HG02884 (cell line): ENCODE measurements around the gene SUN5.

Experiments
- ATAC-seq: cut with Tn5 transposase; IDR thresholded peaks from one replicate; pipeline ENCODE4 v1.9.1; 2021; ENCODE audit warnings: mild to moderate bottlenecking, moderate library complexity; ENCODE audit not compliant: unreplicated experiment

SUN5 gene

DNA sequence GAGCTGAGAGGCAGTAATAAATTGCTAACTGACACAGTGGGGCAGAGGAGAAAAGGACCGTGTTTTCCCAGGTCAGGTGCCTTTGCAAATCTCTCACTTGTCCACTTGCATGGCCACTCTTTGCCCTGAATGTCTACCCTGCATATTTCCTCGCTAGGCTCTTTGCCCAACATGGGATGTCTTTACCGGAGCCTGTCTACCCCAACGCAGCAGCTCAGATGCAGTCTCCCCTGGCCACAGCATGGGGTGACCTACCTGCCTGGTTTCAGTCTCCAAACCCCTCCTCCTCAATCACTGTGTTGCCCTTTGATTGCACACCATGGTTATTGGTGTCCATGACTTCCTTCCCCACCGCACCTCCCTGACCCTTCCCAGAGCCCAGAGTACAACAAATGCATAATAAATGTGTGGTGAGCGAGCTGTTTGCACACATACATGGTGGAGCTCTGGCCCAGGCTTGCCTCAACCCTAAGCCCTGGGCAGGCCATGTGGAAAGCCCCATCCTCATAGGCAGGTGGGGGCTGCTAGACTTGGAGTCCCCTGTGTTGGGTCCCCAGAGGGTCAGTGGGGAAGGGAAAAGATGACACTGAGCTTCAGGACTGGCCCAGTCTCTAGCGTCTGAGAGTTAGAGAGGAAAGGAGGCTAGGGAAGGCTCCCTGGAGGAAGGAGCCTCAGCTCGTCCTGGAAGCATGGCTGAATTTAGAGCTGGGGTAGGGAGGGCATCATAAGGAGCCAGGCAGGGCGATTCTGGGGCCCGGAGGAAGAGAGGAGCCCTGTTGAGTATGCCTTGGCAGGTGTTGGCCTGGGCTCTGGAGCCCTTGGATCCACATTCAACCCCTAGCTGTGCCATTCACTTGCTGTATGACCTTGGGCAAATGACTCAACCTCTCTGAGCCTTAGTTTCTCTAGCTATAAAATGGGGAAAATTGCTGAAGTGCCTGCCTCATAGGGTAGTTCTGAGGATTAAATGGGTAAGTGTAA lies 22.8 kb upstream of the SUN5 start:
- no peak for ATAC-seq

DNA sequence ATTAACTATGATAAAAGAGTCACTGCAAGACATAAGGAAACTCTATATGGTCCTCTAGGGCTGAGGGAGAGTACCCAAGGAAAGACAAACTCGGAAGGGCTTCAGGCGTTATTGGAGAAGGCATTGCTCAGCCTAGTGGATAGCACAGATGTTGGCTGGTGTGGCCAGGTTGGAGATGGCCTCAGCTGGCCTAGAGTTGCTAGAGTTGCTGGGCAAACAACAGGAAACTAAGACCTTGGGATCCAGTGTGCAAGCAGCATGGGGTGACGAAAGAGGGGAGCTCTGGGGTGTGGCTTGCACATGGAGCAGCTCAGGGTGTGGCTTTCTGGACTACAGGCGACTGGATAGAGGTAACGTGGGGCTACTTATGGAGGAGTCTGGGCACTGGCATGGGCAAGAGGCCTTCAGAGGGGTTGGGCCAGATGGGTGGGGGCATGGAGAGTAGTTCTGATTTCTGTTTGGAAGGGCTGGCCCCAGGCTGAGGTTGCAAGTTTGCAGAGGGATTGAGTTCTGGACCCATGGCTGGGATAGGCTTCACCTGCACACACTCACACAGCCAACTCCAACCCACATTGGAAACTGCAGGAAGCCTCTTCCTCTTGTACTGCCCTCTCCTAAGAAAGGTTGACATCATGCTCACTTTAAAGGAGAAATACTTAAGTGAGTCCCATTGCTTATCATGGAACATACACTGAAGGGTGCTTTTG lies 22.0 kb upstream of the SUN5 start:
- no peak for ATAC-seq

DNA sequence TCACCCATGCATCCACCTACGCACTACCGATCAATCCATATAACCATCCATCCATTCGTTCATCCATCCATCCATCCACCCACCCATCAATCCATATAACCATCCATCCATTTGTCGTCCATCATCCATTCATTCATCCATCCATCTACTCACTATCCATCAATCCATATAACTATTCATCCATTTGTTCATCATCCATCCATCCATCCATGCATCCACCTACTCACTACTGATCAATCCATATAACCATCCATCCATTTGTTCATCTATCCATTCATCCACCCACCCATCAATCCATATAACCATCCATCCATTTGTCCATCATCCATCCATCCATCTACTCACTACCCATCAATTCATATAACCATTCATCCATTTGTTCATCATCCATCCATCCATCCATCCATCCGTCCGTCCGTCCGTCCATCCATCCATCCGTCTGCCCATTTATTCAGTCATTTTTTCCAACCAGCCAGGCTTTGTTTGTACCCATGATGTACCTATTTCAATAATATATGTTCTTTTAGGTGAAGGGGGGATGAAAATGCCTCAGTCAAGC lies 21.2 kb upstream of the SUN5 start:
- no peak for ATAC-seq

DNA sequence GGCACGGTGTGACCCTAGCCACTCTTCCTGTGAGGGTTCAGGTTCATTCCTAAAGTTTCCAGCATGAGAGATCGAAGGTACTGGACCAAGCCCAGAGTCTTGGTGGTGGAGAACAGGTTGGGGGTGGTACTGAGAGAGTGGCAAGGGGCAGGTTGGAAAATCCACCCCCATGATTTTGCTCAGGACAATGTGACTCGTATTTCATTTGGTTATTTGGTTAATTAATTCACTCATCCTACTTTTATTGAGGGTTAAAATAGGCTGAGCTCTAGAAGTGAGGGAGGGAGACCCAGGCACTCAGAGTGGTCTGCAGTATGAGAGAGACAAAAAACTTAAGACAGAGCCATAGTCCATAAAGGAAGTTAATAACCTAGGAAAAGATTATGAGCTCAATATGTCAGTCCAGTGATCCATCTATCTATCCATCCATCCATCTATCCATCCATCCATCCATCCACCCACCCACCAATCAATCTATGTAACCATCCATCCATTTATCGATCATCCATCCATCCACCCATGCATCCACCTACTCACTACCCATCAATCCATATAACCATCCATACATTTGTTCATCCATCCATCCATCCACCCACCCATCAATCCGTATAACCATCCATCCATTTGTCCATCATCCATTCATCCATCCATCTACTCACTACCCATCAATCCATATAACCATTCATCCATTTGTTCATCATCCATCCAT lies 20.5 kb upstream of the SUN5 start:
- ATAC-seq = no peak

DNA sequence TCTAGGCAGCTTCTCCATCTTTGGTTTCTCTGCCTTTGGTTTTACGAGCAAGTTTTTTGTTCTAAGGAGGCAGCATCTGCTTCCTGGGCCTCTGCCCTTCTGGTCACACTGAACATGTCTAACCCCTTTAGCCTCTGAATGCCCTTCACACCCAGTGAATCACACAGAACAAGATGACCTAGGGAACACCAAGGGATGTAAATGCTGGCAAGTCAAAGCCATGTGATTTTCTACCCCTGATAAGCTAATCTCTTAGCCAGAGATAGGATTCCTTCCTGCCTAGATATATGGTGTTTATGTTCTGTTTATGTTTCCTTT lies 20.0 kb upstream of the SUN5 start:
- no peak for ATAC-seq

DNA sequence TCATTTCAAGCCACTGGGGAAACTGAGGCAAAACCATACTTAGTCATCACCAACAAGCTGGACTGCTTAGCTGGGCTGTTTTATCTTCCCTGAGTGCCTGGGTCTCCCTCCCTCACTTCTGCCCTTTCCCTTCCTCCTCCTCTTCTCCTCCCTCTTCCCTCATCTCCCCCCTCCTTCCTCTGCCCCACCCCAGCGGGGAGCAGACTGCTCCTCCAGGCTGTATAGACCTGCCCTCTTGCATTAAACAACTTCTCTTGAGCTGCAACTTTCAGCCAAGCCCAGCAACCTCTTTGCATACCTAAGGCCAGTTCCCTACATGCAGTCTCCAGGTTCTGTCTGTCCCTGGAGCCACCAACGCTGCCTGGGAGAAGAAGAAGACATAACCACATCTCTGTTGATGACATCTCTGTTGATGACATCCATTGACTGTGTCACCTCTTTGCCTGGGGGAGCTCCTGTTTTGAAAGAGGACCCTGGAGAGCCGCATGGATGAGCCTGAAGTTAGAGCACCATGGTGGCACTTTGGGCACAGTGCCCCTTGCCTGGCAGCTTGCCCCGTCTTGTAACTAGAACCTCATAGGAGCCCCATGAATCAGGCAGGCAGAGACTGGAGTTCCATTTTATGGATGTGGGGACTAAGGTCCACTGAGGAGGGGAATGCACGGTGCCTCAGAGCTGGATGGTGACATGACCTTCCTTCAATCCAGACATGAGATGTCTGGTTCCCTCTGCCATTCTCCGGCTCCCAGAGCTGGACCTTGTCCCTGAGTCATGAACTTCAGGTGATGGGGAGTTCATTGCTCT lies 19.4 kb upstream of the SUN5 start:
- no peak for ATAC-seq

DNA sequence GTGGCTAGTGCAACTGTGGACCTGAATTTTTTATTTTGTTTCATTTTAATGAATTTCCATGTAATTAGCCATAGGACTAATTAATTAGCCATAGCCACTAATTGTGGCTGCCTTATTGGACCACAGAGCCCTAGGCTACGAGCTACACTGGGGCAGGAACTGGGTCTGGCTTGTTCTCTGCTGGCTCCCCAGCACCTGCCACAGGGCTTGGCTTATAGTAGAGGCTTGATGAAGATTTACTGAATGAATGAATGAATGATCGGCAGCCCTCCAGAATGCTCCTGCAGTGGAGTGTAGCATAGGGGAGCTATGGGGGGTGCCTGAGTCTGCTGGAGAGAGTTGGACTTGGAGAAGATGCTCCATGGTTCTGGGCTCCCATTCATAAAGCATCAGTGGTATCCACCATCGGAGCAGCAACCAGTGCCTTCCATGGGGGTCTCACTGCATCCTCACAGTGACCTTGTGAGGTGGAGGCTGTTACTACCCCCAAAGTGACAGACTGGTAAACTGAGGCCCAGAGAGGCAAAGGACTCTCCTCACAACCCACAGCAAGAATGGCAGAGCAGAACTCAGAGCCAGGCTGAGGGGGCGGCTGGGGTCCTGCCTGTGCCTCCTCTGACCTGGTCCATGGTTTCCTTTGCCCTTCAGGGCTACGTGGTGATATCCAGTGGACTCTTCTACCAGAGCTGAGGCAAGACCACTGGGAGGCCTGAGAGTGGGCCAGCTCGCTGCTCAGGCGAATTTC lies 18.6 kb upstream of the SUN5 start:
- no peak for ATAC-seq

DNA sequence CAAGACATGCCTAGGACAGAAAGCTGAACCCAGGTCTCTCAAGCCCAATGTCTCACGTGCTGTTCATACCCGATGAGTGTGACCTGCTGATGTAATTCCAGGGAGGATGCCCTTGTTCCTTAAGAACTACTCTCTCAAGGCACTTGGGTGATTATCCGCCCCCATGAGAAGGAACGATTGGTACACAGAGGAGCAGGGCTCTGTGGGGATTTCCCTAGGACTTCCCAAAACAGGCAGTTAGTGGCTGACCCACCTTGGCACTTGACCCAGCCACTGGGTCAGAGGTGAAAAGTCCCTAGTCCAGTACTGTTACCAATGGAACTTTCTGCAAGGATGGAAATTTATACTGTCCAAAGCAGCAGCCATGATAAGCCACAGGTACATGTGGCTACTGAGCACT lies 18.1 kb upstream of the SUN5 start:
- no peak for ATAC-seq

DNA sequence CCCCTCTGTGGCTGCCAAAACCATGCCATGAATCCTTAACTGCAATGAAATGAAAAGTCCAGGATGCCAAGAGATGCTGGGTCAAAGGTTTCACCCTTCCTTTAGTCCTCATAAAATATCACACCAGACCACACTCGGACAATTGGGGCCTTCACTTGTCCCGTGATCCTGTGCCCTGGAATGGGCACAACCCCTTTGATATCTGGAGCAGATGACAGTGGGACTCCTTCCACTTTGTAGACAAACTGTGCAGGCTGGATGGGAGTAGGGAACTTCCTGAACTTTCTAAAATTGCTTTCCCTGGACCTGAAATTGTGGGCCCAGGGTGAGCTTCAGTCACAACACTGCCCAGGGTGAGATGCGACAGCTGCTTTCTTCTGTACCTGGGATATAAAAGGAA lies 17.6 kb upstream of the SUN5 start:
- no peak for ATAC-seq

DNA sequence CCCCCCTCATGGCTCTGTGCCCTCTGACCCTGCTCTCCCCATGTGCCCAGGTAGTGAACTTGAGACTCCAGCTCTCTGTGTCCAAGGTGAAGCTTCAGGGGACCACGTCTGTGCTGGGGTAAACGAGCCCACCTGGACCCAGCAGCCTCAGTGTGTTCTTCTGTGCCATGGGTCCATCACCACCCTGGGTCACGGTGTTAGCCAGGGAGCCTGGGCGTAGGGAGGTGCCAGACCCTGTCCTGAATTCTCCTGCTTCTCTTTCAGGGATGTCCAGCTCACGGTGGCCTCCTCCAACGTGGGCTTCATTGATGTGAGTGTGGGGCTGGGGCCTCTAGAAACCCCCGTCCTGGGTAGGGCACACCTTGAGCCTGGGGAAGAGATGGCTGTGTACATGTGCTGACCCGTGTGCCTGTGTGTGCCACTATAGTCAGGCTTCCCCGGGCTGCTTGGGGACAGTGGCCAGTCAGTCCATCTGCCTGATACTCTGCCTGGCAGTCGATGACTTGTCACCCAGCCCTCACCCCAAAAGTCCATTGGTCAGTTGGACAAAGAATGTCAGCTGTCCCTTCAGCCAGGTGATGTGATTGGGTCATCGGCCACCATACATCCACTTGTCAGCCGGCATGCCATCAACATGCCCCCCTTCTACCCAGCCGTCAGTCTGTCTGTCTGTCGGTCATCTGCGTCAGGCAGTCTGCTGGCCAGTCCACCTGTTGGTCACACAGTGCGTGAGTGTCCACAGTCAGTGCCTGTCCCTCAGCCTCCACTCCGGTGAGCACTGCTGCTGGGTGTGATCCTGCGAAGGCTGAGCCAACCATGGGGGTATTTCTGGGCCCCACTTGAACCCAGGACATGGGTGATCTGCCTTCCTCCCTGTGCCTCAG lies 16.3 kb upstream of the SUN5 start:
- no peak for ATAC-seq

DNA sequence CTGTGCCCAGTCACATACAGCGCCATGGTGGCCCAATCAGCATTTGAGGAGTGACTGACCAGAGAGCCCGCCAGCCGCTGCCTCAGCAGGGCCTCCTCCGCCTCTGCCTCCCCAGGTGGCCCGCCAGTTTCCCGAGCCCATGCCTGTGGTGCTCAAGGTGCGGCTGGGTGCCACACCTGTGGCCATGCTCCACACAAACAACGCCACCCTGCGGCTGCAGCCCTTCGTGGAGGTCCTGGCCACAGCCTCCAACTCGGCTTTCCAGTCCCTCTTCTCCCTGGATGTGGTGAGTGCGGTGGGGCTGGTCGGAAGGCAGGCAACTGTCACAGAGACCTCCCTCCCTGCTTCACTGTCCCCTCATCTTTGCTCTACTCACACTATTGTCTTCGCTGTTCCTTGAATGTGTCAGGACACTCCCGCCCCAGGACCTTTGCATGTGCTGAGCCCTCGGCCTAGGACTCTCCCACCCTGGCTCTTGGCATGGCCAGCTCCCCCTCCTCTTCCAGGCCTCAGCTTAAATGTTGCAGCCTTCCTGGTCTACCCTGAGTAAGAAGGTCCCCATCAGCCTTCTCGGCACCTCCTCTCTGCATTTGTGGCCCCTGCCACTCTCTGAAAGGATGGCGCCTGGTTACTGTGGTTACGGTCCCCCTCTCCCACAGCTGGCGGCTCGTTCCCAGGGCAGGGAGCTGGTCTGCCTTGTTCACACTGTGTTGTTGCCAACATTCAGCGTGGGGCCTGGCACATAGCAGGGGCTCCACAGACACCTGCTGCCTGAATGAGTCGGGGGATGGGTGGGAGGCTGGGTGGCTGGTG lies 15.4 kb upstream of the SUN5 start:
- no peak for ATAC-seq

DNA sequence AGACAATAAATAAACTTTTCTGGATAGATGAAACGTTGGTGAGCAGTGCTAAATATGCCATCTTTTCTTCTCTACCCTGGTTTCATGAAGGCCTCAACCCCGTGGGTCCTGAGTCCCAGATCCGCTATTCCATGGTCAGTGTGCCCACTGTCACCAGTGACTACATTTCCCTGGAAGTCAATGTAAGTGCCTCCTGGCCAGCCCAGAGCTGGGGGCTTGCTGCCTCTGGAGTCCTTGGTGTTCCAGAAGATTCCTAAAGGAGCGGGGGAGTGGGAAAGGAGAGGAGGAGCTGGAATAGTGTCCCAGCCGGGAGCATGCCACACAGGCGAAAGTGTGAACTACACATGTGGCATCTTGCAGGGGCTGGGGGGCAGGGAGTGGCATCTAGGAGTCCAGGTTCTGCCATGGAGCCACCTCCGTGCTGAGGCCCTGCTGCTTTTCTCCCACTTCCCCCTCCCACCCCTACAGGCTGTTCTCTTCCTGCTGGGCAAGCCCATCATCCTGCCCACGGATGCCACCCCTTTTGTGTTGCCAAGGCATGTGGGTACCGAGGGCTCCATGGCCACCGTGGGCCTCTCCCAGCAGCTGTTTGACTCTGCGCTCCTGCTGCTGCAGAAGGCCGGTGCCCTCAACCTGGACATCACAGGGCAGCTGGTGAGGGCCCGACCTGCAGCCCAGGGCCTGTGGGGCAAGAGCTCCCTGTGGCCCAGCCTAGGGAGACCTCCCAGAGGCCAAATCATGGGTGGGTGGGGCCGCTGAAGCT lies 14.1 kb upstream of the SUN5 start:
- no peak for ATAC-seq

DNA sequence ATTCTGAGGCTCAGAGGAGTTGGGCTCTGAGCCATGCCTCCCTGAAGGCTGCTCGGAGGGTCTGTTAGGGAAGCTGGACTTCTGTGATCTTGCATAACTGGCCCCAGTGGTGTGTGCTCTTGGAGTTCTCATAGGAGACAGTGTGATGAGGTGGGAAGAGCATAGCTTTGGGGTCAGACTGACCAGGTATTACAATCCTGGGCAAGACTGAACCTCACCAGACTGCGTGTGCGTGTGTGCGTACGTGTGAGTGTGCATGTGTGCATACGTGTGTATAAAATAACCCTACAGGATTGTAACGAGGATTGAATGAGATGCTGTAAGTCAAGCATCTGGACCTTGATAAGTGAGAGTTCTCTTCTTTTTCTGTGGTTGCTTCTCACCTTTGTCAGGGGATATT lies 13.3 kb upstream of the SUN5 start:
- no peak for ATAC-seq

DNA sequence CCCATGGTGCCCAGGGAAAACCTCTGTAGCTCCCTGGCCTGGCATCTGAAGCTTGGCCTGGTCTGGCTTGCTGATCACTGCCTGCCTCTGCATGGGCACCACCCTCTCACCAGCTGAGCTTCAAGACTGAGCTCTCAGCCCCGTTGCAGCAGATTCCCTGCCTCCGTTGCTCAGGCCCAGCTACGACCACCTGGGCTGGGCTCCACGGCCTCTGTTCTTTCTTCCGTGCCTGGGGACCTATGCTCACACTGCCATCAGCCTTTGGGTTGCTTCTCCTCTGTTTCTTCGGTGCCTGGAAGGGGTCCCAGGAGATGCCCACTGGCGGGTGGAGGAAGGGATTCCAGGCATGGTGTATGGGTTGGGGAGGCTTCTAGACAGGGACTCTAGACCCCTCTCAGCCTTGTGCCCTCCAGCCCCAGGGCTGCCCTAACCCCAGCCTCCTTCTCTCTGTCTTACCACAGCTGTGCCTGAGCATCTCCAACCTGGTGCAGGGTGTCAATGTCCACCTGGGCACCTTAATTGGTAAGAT lies 12.4 kb upstream of the SUN5 start:
- no peak for ATAC-seq

DNA sequence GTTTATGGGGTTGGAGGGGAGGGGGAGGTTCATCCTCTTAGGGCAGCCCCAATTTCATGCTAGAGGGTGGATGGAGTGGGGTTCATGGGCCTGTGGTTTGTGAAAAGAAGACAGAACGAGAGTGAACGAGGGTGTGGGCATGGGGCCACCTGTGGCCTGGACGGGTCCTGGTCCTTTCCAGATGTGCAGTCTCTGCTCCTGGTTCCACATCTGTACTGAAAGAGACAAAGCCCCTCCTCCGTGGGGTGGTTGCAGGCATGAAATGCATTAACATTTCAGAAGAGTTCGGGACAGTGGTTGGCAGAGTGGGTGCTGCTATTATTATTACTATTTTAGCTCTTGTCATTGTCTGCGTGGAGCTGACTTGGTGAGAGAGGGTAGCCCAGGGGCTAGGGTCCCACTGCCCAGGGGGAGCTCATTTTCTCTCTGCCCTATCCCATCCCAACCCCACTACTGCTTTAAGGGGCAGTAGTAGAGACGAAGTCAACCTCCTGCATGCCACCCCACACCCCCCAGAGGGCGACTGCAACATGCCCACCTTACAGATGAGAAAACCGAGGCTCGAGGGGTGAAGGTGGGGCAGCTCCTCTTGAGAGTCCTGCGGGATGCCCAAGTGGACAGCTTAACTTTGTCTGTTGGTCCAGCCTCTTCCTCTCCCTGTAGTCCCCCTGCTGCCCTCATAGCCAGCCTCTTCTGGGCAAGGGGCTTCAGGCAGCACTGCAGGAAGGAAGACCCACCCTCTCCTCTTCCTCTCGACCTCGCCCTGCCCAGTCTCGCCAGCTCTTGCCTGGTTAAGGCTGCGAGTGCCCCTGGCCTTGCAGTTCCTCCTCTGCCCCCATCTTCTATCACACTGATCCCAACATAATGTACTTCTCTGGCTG lies 11.7 kb upstream of the SUN5 start:
- no peak for ATAC-seq

DNA sequence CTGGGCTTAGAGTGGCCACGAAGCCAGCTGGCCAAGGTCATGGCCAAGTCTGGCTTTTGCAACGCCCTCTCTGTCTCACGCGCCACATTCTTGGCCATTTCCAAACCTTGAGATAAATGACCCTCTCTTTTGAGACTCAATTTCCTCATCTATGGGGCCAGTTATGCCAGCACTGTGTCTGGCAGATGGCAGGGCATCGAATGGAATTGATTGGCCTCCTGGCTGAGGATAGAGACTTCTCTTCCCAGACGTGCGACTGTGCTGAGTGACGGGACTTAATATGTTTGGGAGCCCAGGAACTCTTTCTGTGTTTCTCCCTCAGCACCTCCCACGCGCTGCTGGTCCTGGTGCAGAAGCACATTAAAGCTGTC lies 10.9 kb upstream of the SUN5 start:
- ATAC-seq = no peak
